IPS-18c (cell line): ENCODE measurements around the gene ANO7.

Experiments used
- H3K4me3 ChIP-seq: 2 replicates; pipeline ENCODE4 v1.7.0; 2013; ENCODE audit warnings: low read depth, mild to moderate bottlenecking, low read length, moderate library complexity; ENCODE audit not compliant: insufficient read depth
- H3K9me3 ChIP-seq: one replicate; pipeline ENCODE4 v1.6.1; 2013; ENCODE audit warnings: mild to moderate bottlenecking, low read length, moderate library complexity; ENCODE audit not compliant: control insufficient read depth, insufficient read depth

The ANO7 gene

DNA sequence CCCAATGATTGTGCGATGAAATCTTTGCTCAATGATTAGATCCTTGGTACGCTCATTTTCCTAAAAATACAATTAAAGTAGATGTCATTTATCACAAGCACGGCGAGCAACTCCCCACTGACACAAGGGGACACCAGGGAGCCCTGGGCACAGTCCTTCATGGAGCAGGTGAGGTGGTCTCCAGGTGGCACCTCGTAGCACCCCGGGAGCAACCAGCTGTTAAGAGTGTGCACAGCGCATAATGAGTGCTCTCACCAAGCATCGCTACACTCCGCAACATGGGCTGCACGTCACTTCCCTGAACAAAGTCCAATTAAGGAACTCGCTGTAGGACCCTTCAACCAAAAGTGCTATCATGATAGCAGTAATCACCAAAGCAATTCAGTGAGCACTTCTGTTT, 59.8 kb downstream of the ANO7 start:
- no peak overlapping the region for H3K4me3 ChIP-seq

DNA sequence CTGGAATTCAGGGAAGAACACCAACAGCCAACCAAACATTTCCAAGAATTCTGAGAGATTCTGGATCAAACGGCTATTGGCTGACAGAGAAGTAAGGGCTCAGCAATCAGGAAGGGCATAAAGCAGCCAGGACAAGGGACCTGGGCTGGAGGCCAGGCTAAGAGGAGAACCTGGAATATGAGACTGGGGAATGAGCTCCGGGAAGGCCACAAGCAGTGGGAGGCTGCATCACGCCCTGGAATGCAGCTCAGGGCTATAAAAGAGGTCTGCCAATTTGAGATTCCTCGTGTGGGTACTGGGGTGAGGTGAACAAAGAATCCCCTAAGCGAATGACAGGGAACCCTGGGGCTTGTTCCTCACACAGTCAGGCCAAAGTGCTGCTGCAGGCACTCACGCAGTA, 60.4 kb downstream of the ANO7 start:
- H3K9me3 ChIP-seq: no peaks in the 10 kb centered on the region
- no peak overlapping the region for H3K4me3 ChIP-seq

More for the DNA sequence above, 59.8 kb downstream of the ANO7 start:
- no peaks in the 10 kb centered on the region for H3K9me3 ChIP-seq

DNA sequence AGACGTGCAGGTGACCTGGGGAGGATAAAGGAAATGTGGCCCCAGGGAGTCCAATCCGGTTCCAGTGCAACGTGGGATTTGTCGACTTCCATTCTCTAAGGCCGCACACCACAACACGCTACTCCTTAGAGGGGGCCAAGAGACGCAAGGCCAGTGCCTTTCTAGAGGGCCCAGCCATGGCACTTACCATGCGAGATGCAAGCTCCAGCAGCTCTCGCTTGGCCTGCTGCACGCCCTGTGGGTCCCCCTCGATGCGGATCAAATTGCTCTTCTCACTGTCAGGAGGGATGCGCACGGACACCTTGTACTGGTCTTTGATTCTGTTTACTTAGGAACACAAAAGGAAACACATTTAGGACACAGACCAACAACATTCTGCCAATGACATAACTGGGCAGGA, 61.2 kb downstream of the ANO7 start:
- H3K9me3 ChIP-seq: no peaks in the 10 kb centered on the region

DNA sequence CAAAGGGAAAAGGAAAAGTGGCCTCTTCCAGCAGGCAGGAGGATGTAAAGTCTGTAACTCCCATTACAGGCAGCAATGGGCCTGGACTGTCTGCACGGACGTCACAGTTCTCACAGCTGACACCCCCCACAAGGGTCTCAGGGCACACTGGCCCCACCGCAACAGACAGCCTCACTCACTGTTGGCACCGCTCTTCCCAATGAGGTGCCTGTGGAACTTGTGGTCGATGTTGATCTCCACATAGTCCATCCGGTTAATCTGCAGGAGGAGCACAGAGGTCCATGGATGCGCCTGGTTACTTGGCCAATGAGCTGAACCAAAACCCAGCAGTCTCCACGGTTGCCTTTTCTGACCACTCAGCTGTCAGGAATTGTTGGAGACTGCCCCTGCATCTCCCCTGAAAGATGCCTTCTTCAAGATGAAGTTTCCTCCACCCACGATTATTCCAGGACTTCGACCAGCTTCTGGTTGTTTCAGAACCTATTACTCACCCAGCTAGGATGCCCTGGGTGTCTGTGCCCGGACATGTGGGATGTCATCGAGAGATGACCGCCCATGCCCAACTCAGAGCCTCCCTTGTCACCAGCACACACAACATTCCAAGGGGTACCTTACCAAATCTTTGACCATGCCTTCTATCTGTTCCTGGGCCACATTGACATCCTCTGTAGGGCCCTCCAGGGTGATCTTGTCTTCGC, 64.5 kb downstream of the ANO7 start:
- no peaks in the 10 kb centered on the region for H3K9me3 ChIP-seq
- H3K4me3 ChIP-seq: no peak overlapping the region

More for the DNA sequence above, 61.2 kb downstream of the ANO7 start:
- H3K4me3 ChIP-seq: no peak overlapping the region

DNA sequence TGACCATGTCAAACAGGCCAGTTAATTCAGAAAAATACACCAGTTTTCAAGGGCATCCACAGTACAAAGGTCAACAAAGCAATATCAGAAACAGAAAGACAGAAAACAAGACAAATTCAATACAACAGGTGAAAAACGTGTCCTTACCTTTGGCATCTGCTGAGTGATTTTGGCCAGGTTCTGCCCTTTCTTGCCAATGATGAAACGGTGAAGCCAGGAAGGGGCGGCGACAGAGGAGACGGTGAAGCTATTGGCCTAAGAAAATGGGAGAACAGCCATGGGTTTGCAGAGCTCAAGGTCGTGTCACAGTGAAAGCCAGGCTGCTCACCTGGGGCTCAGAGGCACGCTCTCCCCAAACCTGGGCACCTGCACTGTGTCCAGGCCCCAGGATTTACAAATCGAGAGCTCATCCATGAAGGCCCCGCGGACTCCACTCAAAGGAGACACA, 66.5 kb downstream of the ANO7 start:
- Histone ChIP-seq H3K9me3 (no peaks in the 10 kb centered on the region), H3K4me3 (no peak overlapping the region)

DNA sequence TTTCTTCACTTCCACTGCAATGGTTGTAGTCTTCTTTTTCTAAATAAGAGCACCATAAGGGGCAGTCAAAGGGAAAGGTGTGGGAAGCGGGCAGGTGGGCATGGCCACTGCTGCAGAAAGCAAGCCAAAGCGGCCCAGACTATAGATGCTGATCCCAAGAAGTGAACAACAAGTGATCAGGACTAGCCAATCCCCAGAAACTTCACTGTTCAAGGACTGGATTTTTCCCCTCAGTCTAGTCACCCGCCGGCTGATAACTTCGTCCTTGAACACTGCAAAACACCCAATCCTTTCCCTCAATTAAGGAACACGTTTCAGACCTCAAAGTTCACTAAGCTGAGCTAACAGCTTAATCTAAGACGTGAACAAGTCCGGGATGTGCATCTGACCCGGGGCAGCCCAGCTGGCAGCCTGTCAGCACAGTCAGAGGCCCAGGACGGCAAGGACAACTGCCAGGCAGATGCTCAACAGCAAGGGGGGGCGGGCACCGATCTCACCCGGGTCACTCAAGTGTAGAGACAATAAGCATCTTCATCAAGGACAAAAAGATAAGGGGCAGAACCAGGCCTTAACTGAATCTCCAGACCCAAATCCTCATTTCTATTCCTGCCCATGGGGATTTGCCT, 67.2 kb downstream of the ANO7 start:
- H3K9me3 ChIP-seq: no peaks in the 10 kb centered on the region
- no peak overlapping the region for H3K4me3 ChIP-seq

DNA sequence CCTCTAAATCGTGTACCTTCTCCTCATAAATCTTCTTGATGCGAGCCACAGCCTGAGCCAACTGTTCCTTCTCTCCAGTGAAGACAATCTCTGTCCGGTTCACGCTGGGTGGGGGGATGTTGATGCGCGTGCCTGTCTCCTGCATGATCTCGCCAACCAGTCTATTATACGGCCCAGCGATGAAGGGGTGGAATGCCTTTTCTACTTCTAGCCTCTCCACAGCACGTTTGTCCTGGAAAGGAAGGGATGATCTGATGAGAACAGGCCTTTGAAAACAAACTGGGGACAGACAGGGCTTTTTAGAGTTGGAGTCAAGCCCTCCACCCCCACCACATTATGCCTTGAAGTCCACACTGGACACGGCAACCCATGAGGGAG, 67.7 kb downstream of the ANO7 start:
- H3K9me3 ChIP-seq: no peaks in the 10 kb centered on the region
- no peak overlapping the region for H3K4me3 ChIP-seq

DNA sequence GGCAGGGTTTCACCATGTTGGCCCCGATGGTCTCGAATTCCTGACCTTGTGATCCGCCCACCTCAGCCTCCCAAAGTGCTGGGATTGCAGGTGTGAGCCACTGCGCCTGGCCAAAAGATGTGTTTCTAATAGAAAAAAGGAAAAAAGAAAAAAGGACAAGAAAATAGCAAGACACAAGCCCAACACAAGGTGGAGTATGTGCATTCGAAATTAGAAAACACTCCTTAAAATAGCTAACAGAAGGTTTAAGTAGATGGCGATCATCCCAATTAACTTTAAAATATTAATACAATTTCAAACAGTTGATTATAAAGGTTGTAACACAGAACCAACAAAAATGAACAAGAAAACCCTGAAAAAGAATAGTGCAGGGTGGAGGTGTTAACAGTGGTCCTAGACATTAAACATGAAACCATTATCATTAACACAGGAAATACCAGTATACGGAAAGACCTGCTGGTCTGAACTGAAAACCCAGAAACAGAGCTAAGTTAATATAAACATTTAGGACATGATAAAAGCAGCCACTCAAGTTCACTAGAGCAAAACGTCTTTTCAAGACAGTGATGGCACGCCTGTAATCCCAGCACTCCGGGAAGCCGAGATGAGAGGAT, 69.0 kb downstream of the ANO7 start:
- H3K9me3 ChIP-seq: no peaks in the 10 kb centered on the region
- H3K4me3 ChIP-seq: no peak overlapping the region

DNA sequence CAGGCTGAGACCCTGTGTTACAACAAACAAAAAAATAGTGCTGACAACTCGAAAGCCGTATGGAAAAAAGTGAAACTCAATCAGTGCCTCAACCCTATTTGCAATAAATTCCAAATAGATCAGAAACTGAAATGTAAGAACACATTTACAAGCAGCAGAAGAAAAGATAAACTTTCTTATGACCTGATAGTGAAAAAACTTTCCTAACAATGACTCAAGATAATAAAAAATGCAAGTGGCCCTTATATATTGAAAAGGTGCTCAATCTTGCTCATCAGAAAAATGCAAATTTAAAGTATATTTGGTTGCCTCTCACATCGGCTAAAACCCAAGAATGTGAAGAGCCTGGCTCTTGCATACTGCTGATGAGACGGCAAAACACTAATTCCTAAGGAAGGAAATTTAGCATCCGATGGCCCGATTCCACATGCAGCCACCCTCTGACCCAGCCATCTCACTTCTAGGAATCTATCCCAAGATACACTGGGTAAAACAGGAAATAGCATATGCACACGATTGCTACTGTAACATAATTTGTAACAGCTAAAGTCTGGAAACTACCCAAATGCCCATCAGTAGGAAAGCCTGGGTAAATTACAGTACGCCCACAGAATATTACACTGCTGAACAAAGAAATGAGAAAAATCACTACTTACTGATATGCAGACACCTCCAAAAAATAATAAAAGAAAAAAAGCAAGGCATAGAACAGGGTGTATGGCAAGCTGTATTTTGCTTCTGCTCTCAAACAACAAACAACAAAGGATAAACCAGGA, 70.2 kb downstream of the ANO7 start:
- Histone ChIP-seq H3K4me3 (no peak overlapping the region), H3K9me3 (no peaks in the 10 kb centered on the region)

DNA sequence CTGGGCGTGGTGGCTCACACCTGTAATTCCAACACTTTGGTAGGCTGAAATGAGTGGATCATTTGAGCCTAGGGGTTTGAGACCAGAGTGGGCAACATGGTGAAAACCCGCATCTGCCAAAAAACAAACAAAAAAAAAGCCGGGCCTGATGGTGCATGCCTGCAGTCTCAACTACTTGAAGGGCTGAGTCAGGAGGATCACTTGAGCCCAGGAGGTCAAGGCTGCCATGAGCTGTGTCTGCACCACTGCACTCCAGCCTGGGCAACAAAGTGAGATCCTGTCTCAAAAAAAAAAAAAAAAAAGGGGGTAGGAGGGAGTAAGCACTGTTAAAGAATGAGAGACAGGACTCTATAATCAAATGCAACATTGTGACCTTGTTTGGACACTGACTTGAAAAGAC, 72.4 kb downstream of the ANO7 start:
- Histone ChIP-seq H3K9me3 (no peaks in the 10 kb centered on the region), H3K4me3 (no peak overlapping the region)

DNA sequence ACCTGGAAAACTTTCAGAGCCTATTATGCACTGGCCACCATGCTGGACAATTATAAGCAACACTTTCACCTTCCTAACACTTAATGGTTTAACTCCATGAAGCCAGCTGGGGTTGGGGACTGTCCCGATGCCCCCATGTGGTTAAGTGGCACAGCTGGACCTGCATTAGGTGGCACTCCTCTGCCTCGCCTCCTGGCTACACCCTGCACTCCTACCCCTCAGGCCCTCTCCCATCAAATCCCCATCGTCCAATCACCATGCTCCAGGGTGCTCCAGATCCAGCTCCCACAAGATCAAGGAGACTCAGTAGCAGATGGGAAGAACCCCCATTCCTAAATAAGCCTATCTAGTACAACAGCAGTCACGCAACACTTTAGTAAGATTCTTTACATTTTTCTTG, 73.2 kb downstream of the ANO7 start:
- Histone ChIP-seq H3K9me3 (no peaks in the 10 kb centered on the region), H3K4me3 (no peak overlapping the region)

DNA sequence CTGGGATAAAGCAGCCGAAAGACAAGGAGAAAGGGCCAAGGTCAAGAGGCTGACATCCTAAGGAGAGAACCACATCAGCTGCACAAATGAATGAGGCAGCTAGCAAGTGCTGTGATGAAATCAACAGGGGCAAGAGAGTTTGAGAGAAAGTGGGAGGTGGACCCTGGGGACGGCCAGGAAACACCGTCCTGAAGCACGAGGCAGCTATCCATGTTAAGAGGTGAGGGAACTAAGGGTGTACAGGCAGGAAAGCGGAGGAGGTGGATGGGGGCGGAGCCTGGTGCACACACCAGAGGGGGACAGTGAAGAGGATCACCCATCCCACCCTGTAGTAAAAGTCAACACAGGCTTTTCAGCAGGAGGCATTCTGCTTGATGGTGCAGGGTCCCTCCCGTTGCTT, 74.6 kb downstream of the ANO7 start:
- no peak overlapping the region for H3K4me3 ChIP-seq
- H3K9me3 ChIP-seq: no peaks in the 10 kb centered on the region

DNA sequence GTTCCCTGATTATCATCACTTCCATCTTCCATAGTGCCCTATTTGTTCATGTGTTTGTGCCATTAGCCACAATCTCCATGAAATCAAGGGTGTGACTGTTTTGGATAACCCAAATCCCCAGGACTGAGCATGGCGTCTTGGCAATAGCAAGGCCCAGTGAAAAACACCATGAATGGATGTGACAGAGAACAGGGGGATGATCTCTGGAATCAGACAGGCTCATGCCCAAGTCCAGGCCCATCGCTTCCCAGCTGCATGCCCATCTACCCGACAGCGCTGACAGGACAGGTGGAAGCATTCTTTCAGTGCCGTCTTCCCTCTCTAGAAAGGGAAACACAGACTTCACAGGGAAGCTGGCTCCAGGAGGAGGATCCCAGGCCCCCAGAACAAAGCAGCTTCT, 77.0 kb downstream of the ANO7 start:
- no peak overlapping the region for H3K4me3 ChIP-seq
- H3K9me3 ChIP-seq: no peaks in the 10 kb centered on the region

DNA sequence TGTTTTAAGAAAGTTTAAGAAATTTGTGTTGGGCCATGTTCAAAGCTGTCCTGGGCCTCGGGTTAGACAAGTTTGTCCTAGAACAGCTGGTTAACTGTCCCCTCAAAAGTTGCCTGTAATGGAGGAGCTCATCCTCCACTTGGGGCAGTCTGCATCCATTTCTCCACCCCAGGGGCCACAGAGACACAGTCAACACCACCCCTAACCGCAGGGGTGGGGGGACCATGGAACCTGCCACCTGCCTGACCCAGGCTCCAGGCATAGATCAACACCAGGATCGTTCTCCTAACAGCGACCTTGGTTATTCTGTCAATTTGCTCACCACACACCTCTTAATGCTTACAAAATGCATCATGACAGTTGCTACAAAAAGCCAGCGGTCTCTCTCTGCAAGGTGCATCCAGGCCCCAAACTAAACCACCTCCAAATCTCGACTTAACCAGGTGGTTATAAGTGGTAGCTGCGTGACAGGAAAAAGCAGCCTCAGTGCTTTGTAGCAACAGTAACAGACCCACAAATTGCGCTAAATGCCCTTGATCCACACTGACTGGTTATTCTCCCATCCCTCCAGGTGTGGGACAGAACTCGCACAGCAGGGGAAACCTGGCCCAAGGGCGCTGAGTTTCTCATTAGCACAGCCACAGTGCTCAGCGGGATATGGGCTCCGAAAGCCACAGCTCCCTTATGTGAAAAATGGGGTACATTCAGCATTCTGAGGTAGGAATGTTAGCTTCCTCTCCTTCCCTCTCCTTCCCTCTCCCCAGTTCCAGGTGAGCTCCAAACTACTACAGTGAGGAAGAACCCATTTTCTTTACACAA, 79.0 kb downstream of the ANO7 start:
- Histone ChIP-seq H3K4me3 (no peak overlapping the region), H3K9me3 (no peaks in the 10 kb centered on the region)

DNA sequence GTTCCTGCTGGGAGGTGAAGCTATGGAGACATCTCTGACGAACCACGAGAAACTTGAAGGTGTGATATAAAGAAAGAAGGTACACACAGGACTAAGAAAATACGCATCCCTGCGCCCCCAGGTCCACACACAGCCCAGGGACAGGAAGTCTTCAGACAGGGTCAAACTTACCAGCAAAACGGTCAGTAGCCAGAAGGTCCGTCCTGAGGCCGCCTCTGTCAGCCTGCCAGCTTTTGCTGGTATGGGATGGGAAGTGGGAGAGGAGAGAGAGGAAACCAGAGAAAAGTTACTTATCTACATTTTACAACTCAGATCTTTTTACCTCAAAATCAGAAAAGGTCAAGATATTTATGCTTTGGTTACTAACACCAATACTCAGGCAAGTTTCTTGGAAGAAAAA, 79.8 kb downstream of the ANO7 start:
- Histone ChIP-seq H3K4me3 (no peak overlapping the region), H3K9me3 (no peaks in the 10 kb centered on the region)

DNA sequence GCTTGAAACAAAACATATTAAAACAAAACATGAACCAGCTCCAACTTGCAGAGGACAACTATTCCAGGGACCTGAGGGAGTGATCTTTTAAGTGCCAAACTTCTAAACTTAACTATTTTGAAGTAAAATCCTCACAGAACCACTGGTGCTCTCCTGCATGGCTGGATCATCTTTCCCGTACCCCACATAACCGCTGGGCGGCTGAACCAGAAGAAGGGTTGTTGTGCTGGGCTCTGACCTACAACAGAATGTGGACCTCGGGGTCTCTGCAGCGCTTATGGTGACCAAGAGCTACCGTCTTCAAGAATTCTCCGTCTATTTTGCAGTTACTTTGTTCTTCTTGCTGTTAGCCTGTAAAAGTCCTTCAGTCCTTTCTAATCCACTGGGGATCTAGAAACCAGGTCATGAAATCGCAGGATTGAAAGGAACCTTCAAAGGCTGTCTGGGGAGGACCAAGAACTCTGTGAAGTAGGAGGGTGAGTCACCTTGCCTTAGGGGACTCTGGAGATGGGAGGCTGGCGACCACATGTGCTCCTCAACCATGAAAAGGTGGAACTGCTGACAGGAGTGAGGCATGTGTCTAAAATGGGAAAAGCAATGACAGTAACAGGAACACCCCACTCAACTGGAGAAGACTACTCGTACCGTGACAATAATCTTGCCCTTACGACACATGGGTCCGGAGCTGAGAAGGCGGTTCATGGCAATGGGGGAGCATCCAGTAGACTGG, 80.4 kb downstream of the ANO7 start:
- no peak overlapping the region for H3K4me3 ChIP-seq
- H3K9me3 ChIP-seq: no peaks in the 10 kb centered on the region
